ENCODE results near the gene CYB5D1. TPM values are rescaled to one million over a fixed set of nuclear protein-coding genes. Genes with fewer than 3 reads are reported as not detected.

CYB5D1 gene
- total and polyA plus RNA-seq, 8 donors: 4.9 to 10.5 (median 8.3) TPM

- Histone ChIP-seq H3K4me1 (peaks cover 3 to 10% (median 5%) of the 10 kb centered on the region in 3 donors), H3K9me3 (no peaks in the 10 kb centered on the region), H3K36me3 (no peaks in the 10 kb centered on the region), H3K27me3 (no peaks in the 10 kb centered on the region), H3K27ac (peak within 1 kb of the TSS; percentile 94 to 100 (median 98)), H3K4me3 (peak within 1 kb of the TSS; percentile 47 to 76 (median 58))
- FAIRE-seq (peak; percentile 23), DNase-seq (peak; percentile 90 to 97 (median 93)), ATAC-seq (peak; percentile 39 to 72 (median 66))
- WGBS, 2 donors: 0% methylated on average over 44 to 49 of the region's 49 CpGs
- no peak for TF ChIP-seq CTCF (IDR thresholded peaks at IDR 0.05)
- intact Hi-C loops (cut with DNase I): no loop called here
Observed at GRCh38 chr17:7833795-7834541, 23.8 kb upstream of the CYB5D1 start, which contains the start of gene KDM6B. Gene KDM6B, plus strand, starts transcription at chr17:7834217. Its CDS starts 11,338 bp downstream, at chr17:7845555.

GRCh38 chr17:7834542-7834956, 23.3 kb upstream of the CYB5D1 start:
- Histone ChIP-seq H3K4me1 (peaks cover 3 to 11% (median 5%) of the 10 kb centered on the region in 3 donors), H3K36me3 (no peaks in the 10 kb centered on the region), H3K9me3 (no peaks in the 10 kb centered on the region), H3K27me3 (no peaks in the 10 kb centered on the region), H3K27ac (peak overlapping the region; percentile 94 to 100 (median 98)), H3K4me3 (peak overlapping the region; percentile 47 to 76 (median 58))
- DNase-seq: peak; percentile 66 to 76 (median 74)
- intact Hi-C loops (cut with DNase I): no loop called here
- 0% methylated on average over 20 of the region's 20 CpGs for WGBS, 2 donors
- peak in 3 of 4 donors; percentile 0 to 9 (median 0) for ATAC-seq
- TF ChIP-seq CTCF (IDR thresholded peaks at IDR 0.05): no peak
- no peak for FAIRE-seq

- WGBS, 2 donors: 1% methylated on average over 62 to 69 of the region's 69 CpGs
- H3K36me3 ChIP-seq: no peaks in the 10 kb centered on the region
- no peaks in the 10 kb centered on the region for H3K9me3 ChIP-seq
- ATAC-seq: peak; percentile 67 to 77 (median 72)
- TF ChIP-seq CTCF (IDR thresholded peaks at IDR 0.05): peak; percentile 58 to 68 (median 62)
- FAIRE-seq: no peak
- intact Hi-C loops (cut with DNase I): no loop called here
- peak; percentile 94 to 99 (median 98) for DNase-seq
- peak overlapping the region; percentile 94 to 100 (median 98) for H3K27ac ChIP-seq
- no peaks in the 10 kb centered on the region for H3K27me3 ChIP-seq
- H3K4me1 ChIP-seq: peaks cover 3 to 11% (median 5%) of the 10 kb centered on the region in 3 donors
- H3K4me3 ChIP-seq: peak overlapping the region; percentile 47 to 76 (median 58)
Observed at GRCh38 chr17:7834957-7835813, 22.6 kb upstream of the CYB5D1 start.

DNA sequence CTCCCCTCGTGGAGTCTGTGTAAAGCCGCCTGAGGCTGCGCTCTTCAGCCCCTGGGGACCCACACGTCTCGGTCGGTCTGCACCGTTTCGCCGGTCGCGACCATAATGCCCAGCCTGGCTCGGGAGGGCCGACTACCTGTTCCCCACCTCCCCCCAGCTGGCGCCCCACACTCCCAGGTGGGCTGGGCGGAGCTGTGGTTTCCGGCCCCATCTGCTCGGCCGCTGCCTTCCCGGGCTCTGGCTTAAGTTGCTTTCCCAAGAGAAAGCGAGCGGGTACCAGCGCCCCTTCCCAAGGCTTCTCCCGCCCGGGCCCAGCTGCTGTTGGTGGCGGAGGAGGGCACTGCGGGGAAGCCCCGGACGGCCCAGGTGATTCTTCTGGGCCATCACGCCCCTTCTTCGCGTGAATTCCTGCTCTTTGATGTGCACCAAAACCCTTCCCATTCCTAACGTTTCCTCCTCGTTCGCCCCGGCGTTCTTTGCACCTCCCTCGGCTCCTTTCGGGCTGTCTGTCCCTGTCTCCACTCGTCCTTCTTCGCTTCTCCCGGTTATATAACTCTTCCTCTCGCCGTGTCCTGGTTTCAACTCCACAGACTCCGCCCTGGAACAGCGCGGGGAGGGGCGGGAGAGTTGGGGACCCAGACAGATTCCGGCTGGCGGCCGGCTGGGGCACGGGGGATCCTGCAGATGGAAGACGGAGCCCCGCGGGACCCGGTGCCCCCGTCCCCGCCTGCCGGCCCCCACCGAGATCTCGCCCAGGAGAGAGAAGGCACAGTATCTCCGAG, 21.8 kb upstream of the CYB5D1 start:
- FAIRE-seq (no peak), ATAC-seq (peak; percentile 42 to 49 (median 46)), DNase-seq (peak; percentile 80 to 92 (median 85))
- Histone ChIP-seq H3K36me3 (no peaks in the 10 kb centered on the region), H3K9me3 (no peaks in the 10 kb centered on the region), H3K4me3 (peak overlapping the region; percentile 47 to 76 (median 58)), H3K4me1 (peaks cover 6 to 17% (median 6%) of the 10 kb centered on the region in 3 donors), H3K27me3 (no peaks in the 10 kb centered on the region), H3K27ac (peak overlapping the region; percentile 94 to 100 (median 98))
- intact Hi-C loops (cut with DNase I): no loop called here
- no peak for TF ChIP-seq CTCF (IDR thresholded peaks at IDR 0.05)
- 0 to 1% methylated on average over 54 to 61 of the region's 61 CpGs for WGBS, 2 donors

All from pancreas (tissue), 10 donors.